K562 (cell line): Measurements from ENCODE around the gene CCND3. TPM values are rescaled to one million over a fixed set of nuclear protein-coding genes. Genes with fewer than 3 reads are reported as not detected.

Experiments used
- BCOR ChIP-seq: fragments of 450-650 bp; IDR thresholded peaks from 2 replicates; pipeline ENCODE4 v1.6.1; 2016
- C11orf30 ChIP-seq: fragments of 450-650 bp; IDR thresholded peaks from 2 replicates; pipeline ENCODE4 v1.6.1; 2016; ENCODE audit warnings: low read depth, mild to moderate bottlenecking
- FOXA1 ChIP-seq: fragments of 450-650 bp; IDR thresholded peaks from 2 replicates; pipeline ENCODE4 v1.6.1; 2016; ENCODE audit warnings: mild to moderate bottlenecking, borderline replicate concordance
- KAT8 ChIP-seq: fragments of 450-650 bp; IDR thresholded peaks from 2 replicates; pipeline ENCODE4 v1.6.1; 2016; ENCODE audit warnings: low read depth, mild to moderate bottlenecking
- KLF16 ChIP-seq: IDR thresholded peaks from 2 replicates; pipeline ENCODE4 v1.6.1; 2016; ENCODE audit warnings: antibody characterized with exemption
- MXI1 ChIP-seq: IDR thresholded peaks from 2 replicates; pipeline ENCODE4 v1.6.1; 2011; ENCODE audit warnings: low read depth, mild to moderate bottlenecking, improper control_type of control experiment, low read length
- NCOA2 ChIP-seq, 2 experiments: fragments of 450-650 bp; IDR thresholded peaks; 2 replicates each; pipeline ENCODE4 v1.6.1; 2018; ENCODE audit warnings: mild to moderate bottlenecking in 2 of 2, moderate library complexity in 1 of 2; ENCODE audit not compliant: partially characterized antibody in 2 of 2
- NFE2 ChIP-seq: IDR thresholded peaks from 2 replicates; pipeline ENCODE4 v1.6.1; 2014; ENCODE audit warnings: antibody characterized with exemption, low read depth
- NFE2L1 ChIP-seq: fragments of 450-650 bp; IDR thresholded peaks from 2 replicates; pipeline ENCODE4 v1.6.1; 2016; ENCODE audit warnings: missing genetic modification characterization, low read depth, mild to moderate bottlenecking, missing compliant biosample characterization, moderate library complexity, borderline replicate concordance
- NR2C1 ChIP-seq, 2 experiments: fragments of 450-650 bp; IDR thresholded peaks; 2 replicates each; pipeline ENCODE4 v1.6.1; 2017; ENCODE audit warnings: mild to moderate bottlenecking in 2 of 2, antibody characterized with exemption in 1 of 2, inconsistent platforms in 1 of 2, missing compliant biosample characterization in 1 of 2, missing genetic modification characterization in 1 of 2
- NR2C2 ChIP-seq, 2 experiments: fragments of 200-800 bp in 1 of 2; sonication (Bioruptor generic) in 1 of 2; sonication (generic) in 1 of 2; formaldehyde crosslinking in 1 of 2; IDR thresholded peaks; 2 replicates each; pipeline versions ENCODE4 v1.6.1 to v1.8.0; 2016 to 2022; ENCODE audit warnings: mild to moderate bottlenecking in 1 of 2, missing compliant biosample characterization in 1 of 2, missing genetic modification characterization in 1 of 2, missing genetic modification reagents in 1 of 2
- PHF20 ChIP-seq: fragments of 450-650 bp; IDR thresholded peaks from 2 replicates; pipeline ENCODE4 v1.6.1; 2018; ENCODE audit not compliant: partially characterized antibody
- PML ChIP-seq: IDR thresholded peaks from 2 replicates; pipeline ENCODE4 v1.6.1; 2012; ENCODE audit warnings: low read length, inconsistent platforms
- SMARCA4 ChIP-seq: fragments of 450-650 bp; IDR thresholded peaks from 2 replicates; pipeline ENCODE4 v1.6.1; 2016
- SRSF1 ChIP-seq: fragments of 200-400 bp; formaldehyde crosslinking; IDR thresholded peaks from 2 replicates; pipeline ENCODE4 v1.6.1; 2017; ENCODE audit warnings: mild to moderate bottlenecking, low read depth, low read length, moderate library complexity
- SUPT5H ChIP-seq: fragments of 450-650 bp; IDR thresholded peaks from 2 replicates; pipeline ENCODE4 v1.6.1; 2016
- ZNF77 ChIP-seq: fragments of 250-450 bp; sonication (Bioruptor Pico); IDR thresholded peaks from 2 replicates; pipeline ENCODE4 v1.5.0; 2020
- polyA plus RNA-seq, 8 experiments: library from polyadenylated mRNA; depleted of rRNA in 4 of 8; stranded (reverse) in 5 of 8; unstranded in 3 of 8; fragments of >200 nt; fragmentation: Nextera tagmentation in 2 of 8; fragmentation: Illumina TruSeq in 1 of 8; extraction: Ambion mirVana in 2 of 8; extraction: Trizol in 1 of 8; gene quantifications; 2 replicates each; pipeline versions ENCODE4 v1.2.1 to v1.2.3, GENCODE V29; 2011 to 2014; ENCODE audit warnings: inconsistent platforms in 1 of 8, missing spikeins in 1 of 8
- total RNA-seq, 7 experiments: library from RNA; depleted of rRNA in 6 of 7; stranded (reverse); fragments of >200 nt in 6 of 7; fragmentation: Illumina TruSeq in 2 of 7; extraction: Trizol in 2 of 7; gene quantifications; 2 replicates each; pipeline versions ENCODE4 v1.2.1 to v1.2.3, GENCODE V29; 2011 to 2021; ENCODE audit warnings: low replicate concordance in 1 of 7
- TF ChIP-seq, protein P1 (sequence below): sonication (generic); formaldehyde crosslinking; IDR thresholded peaks from 2 replicates; pipeline ENCODE4 v1.9.0; 2022; ENCODE audit warnings: mild to moderate bottlenecking, missing genetic modification reagents
- TF ChIP-seq, protein P2 (sequence below), 2 experiments: fragments of 450-650 bp in 1 of 2; sonication (generic) in 1 of 2; formaldehyde crosslinking in 1 of 2; IDR thresholded peaks in 1 of 2; conservative IDR thresholded peaks in 1 of 2; 2 replicates each; pipeline versions ENCODE4 v1.6.1 to v1.8.1; 2016 to 2023; ENCODE audit warnings: mild to moderate bottlenecking in 2 of 2, moderate library complexity in 2 of 2, inconsistent platforms in 1 of 2, missing genetic modification reagents in 1 of 2
- TF ChIP-seq, protein P3 (sequence below): fragments of 250-450 bp; sonication (Bioruptor Pico); IDR thresholded peaks from 2 replicates; pipeline ENCODE4 v1.4.0; 2020; ENCODE audit warnings: mild to moderate bottlenecking, moderate library complexity
- TF ChIP-seq, protein P4 (sequence below): sonication (generic); formaldehyde crosslinking; IDR thresholded peaks from 2 replicates; pipeline ENCODE4 v1.5.0; 2020; ENCODE audit warnings: missing genetic modification reagents
- TF ChIP-seq, protein P5 (sequence below): sonication (generic); formaldehyde crosslinking; IDR thresholded peaks from 2 replicates; pipeline ENCODE4 v1.8.1; 2023; ENCODE audit warnings: mild to moderate bottlenecking, missing genetic modification reagents

The CCND3 gene
- total and polyA plus RNA-seq, 9 of the 15 experiments (the other 6 are each of a cell fraction or from before 2014, with no cell fraction given), result 21.5 to 204 (median 97.4) TPM

DNA sequence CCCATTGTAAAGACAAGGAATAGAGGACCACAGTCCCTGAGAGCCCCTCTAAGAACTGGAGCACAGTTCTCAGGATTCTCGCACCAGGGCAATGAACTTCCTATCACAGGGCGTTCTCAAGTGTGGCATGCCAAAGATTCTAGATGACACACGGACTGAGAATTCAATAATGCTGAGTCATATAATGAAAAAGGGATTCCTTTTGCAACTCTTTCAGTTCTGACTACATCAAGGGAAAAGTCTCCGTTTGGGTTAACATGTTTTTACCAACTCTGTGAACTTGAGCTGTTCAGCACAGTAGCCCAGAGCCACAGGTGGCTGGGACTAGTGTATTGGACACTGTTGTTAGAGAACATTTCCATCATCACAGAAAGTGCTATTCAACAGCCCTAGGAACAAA, 24.1 kb downstream of the CCND3 start (continued):
- TF ChIP-seq NFE2L1 (tag) (peak; percentile 84), FOXA1 (no peak), NR2C1 (IDR thresholded peaks at IDR 0.05) (no peak), NR2C1 (tag; IDR thresholded peaks at IDR 0.05) (no peak), NFE2 (peak; percentile 91), ZNF77 (CRISPR knock-in tag) (no peak), C11orf30 (peak; percentile 90), NR2C2 (CRISPR knock-in tag; IDR thresholded peaks at IDR 0.05) (no peak), NR2C2 (tag; IDR thresholded peaks at IDR 0.05) (no peak), SRSF1 (no peak), SMARCA4 (0 out of 2 replicates have a peak, but pooled peaks have one; percentile 21), PHF20 (no peak), KLF16 (no peak), KAT8 (no peak), SUPT5H (no peak), PML (no peak), BCOR (no peak), NCOA2 (IDR thresholded peaks at IDR 0.05; ENCODE audit: partially characterized antibody in 2 of 2) (no peak), MXI1 (no peak)
- TF ChIP-seq, protein P1, sequence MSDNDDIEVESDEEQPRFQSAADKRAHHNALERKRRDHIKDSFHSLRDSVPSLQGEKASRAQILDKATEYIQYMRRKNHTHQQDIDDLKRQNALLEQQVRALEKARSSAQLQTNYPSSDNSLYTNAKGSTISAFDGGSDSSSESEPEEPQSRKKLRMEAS (CRISPR knock-in tag), result no peak
- TF ChIP-seq, protein P2, sequence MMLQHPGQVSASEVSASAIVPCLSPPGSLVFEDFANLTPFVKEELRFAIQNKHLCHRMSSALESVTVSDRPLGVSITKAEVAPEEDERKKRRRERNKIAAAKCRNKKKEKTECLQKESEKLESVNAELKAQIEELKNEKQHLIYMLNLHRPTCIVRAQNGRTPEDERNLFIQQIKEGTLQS (IDR thresholded peaks at IDR 0.05), result no peak
- TF ChIP-seq, protein P2 (CRISPR knock-in tag; conservative IDR thresholded peaks at IDR 0.05), result 0 out of 2 replicates have a peak, but pooled peaks have one; percentile 38
- TF ChIP-seq, protein P3, sequence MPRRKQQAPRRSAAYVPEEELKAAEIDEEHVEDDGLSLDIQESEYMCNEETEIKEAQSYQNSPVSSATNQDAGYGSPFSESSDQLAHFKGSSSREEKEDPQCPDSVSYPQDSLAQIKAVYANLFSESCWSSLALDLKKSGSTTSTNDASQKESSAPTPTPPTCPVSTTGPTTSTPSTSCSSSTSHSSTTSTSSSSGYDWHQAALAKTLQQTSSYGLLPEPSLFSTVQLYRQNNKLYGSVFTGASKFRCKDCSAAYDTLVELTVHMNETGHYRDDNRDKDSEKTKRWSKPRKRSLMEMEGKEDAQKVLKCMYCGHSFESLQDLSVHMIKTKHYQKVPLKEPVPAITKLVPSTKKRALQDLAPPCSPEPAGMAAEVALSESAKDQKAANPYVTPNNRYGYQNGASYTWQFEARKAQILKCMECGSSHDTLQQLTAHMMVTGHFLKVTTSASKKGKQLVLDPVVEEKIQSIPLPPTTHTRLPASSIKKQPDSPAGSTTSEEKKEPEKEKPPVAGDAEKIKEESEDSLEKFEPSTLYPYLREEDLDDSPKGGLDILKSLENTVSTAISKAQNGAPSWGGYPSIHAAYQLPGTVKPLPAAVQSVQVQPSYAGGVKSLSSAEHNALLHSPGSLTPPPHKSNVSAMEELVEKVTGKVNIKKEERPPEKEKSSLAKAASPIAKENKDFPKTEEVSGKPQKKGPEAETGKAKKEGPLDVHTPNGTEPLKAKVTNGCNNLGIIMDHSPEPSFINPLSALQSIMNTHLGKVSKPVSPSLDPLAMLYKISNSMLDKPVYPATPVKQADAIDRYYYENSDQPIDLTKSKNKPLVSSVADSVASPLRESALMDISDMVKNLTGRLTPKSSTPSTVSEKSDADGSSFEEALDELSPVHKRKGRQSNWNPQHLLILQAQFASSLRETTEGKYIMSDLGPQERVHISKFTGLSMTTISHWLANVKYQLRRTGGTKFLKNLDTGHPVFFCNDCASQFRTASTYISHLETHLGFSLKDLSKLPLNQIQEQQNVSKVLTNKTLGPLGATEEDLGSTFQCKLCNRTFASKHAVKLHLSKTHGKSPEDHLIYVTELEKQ, result no peak
- TF ChIP-seq, protein P4, sequence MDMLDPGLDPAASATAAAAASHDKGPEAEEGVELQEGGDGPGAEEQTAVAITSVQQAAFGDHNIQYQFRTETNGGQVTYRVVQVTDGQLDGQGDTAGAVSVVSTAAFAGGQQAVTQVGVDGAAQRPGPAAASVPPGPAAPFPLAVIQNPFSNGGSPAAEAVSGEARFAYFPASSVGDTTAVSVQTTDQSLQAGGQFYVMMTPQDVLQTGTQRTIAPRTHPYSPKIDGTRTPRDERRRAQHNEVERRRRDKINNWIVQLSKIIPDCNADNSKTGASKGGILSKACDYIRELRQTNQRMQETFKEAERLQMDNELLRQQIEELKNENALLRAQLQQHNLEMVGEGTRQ, result no peak
- TF ChIP-seq, protein P5, sequence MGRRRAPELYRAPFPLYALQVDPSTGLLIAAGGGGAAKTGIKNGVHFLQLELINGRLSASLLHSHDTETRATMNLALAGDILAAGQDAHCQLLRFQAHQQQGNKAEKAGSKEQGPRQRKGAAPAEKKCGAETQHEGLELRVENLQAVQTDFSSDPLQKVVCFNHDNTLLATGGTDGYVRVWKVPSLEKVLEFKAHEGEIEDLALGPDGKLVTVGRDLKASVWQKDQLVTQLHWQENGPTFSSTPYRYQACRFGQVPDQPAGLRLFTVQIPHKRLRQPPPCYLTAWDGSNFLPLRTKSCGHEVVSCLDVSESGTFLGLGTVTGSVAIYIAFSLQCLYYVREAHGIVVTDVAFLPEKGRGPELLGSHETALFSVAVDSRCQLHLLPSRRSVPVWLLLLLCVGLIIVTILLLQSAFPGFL (CRISPR knock-in tag), result no peak
